Fibroblast of lung (primary cell): ENCODE results near the gene TRAF7. TPM values are rescaled to one million over a fixed set of nuclear protein-coding genes. Genes with fewer than 3 reads are reported as not detected.

ENCODE experiments used
- DNase-seq, 2 donors: peaks; one replicate each; pipeline versions ENCODE4 v3.0.0 to v3.0.0-alpha.2; 2010; ENCODE audit warnings: low read depth in 2 of 2
- H2AFZ ChIP-seq: 2 replicates; pipeline ENCODE4 v1.5.1; 2012; ENCODE audit warnings: low read length, control low read depth, inconsistent platforms
- H3K27ac ChIP-seq: 2 replicates; pipeline ENCODE4 v1.5.1; 2011; ENCODE audit warnings: low read length, control low read depth; ENCODE audit not compliant: insufficient read depth
- H3K27me3 ChIP-seq: 2 replicates; pipeline ENCODE4 v1.5.1; 2011; ENCODE audit warnings: mild to moderate bottlenecking, low read length; ENCODE audit not compliant: control insufficient read depth, insufficient read depth
- H3K36me3 ChIP-seq: 2 replicates; pipeline ENCODE4 v1.5.1; 2011; ENCODE audit warnings: low read length; ENCODE audit not compliant: control insufficient read depth, insufficient read depth
- H3K4me1 ChIP-seq: 2 replicates; pipeline ENCODE4 v1.5.1; 2011; ENCODE audit warnings: low read length; ENCODE audit not compliant: control insufficient read depth, insufficient read depth; ENCODE audit errors: extremely low read depth
- H3K4me2 ChIP-seq: 2 replicates; pipeline ENCODE4 v1.5.1; 2011; ENCODE audit warnings: low read length, control low read depth; ENCODE audit not compliant: insufficient read depth; ENCODE audit errors: extremely low read depth
- H3K4me3 ChIP-seq, 4 experiments: fragments of 200-600 bp in 1 of 4; sonication (generic) in 1 of 4; replicated peaks in 1 of 4; 2 replicates each; pipeline ENCODE4 v1.5.1; 2011 to 2016; ENCODE audit warnings: low read length in 4 of 4, low read depth in 3 of 4, mild to moderate bottlenecking in 3 of 4, control low read depth in 2 of 4, inconsistent platforms in 1 of 4, mixed read lengths in 1 of 4; ENCODE audit not compliant: insufficient read depth in 1 of 4; ENCODE audit errors: control extremely low read depth in 1 of 4
- H3K79me2 ChIP-seq: 2 replicates; pipeline ENCODE4 v1.5.1; 2012; ENCODE audit warnings: mild to moderate bottlenecking, low read length, inconsistent platforms; ENCODE audit not compliant: control insufficient read depth, insufficient read depth
- H3K9ac ChIP-seq: 2 replicates; pipeline ENCODE4 v1.5.1; 2011; ENCODE audit warnings: mild to moderate bottlenecking, low read length, control low read depth; ENCODE audit not compliant: insufficient read depth
- H3K9me3 ChIP-seq: 2 replicates; pipeline ENCODE4 v1.5.1; 2012; ENCODE audit warnings: low read depth, low read length; ENCODE audit not compliant: control insufficient read depth, insufficient read depth
- H4K20me1 ChIP-seq: 2 replicates; pipeline ENCODE4 v1.5.1; 2011; ENCODE audit warnings: low read length; ENCODE audit not compliant: control insufficient read depth, insufficient read depth; ENCODE audit errors: extremely low read depth
- EZH2 ChIP-seq: IDR thresholded peaks from 2 replicates; pipeline ENCODE4 v1.5.1; 2012; ENCODE audit warnings: low read length, control low read depth, mild to moderate bottlenecking; ENCODE audit errors: missing control alignments
- polyA plus RNA-seq, 2 donors: library from polyadenylated mRNA; depleted of rRNA in 1 of 2; stranded (reverse) in 1 of 2; unstranded in 1 of 2; fragments of >200 nt; gene quantifications; 2 replicates each; pipeline ENCODE4 v1.2.1, GENCODE V29; 2011 to 2012; ENCODE audit warnings: missing spikeins in 1 of 2
- total RNA-seq: library from RNA; depleted of rRNA; stranded (reverse); fragments of >200 nt; gene quantifications from 2 replicates; pipeline ENCODE4 v1.2.1, GENCODE V29; 2014
- TF ChIP-seq, protein P1 (sequence below), 2 donors: IDR thresholded peaks in 1 of 2; conservative IDR thresholded peaks in 1 of 2; 1 replicate in 1 of 2; 2 replicates in 1 of 2; pipeline ENCODE4 v1.5.1; 2011 to 2012; ENCODE audit warnings: low read length in 2 of 2, control low read depth in 1 of 2, inconsistent platforms in 1 of 2, low read depth in 1 of 2, mild to moderate bottlenecking in 1 of 2

The TRAF7 gene
- total and polyA plus RNA-seq, 2 donors (not counting 1 experiment from before 2014, with no cell fraction given): 38.7 to 60.3 TPM

DNA sequence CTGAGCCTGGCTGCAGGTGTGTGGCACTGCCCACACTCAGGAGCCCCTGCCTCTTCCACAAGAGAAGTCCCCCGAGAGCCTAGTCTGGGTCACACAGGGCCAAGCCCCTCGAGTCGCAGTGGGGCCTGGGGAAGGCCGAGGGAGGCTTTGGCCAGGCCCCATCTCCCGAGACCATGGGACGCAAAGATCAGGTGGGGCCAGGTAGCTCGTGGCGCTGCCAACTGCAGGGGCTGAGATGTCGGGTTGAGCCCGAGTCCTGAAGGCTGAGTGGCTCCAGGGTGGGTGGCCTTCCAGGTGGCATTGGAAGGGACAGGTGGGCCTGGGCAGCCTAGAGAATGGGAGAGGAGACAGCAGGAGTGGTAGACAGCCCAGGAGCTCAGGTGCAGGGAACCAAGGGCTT is 6.3 kb downstream of the TRAF7 start:
- no peaks in the 10 kb centered on the region for H3K9me3 ChIP-seq
- H3K36me3 ChIP-seq: peaks cover 9% of the 10 kb centered on the region
- H3K4me1 ChIP-seq: peaks cover 38% of the 10 kb centered on the region
- no peaks in the 10 kb centered on the region for H3K27me3 ChIP-seq
- peaks cover 76% of the 10 kb centered on the region for H3K79me2 ChIP-seq
- TF ChIP-seq EZH2: no peak
- no peak overlapping the region for H3K9ac ChIP-seq
- DNase-seq: no peak
- H3K4me2 ChIP-seq: no peak overlapping the region
- H3K4me3 ChIP-seq: no peak overlapping the region
- no peak overlapping the region for H2AFZ ChIP-seq
- H4K20me1 ChIP-seq: no peaks in the 10 kb centered on the region
- peak overlapping the region; percentile 65 for H3K27ac ChIP-seq

DNA sequence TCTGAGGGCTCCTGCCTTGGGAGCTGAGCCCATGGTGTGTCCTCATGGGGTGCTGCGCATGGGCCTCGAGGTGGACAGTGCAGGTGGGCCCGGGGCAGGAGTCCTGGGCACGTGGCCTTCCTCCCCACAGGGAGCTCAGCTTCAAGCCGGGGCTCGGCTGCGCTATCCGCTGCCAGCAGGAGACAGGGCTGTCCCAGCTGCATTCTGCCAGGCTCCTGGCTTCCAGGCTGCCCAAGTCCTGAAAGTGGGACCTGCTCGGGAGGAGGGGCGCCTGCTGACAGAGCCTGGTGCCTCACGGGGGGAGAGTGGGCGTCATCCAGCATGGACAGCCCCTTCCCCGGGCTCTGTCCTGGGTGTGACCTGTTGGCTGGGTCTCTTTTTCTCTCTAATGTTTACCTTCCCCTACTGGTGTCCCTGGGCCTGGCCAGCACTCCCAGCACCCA is 7.1 kb downstream of the TRAF7 start:
- Histone ChIP-seq H3K4me2 (no peak overlapping the region), H3K9ac (no peak overlapping the region), H3K4me1 (peaks cover 30% of the 10 kb centered on the region), H4K20me1 (no peaks in the 10 kb centered on the region), H3K27ac (no peak overlapping the region), H3K27me3 (no peaks in the 10 kb centered on the region), H3K36me3 (peaks cover 13% of the 10 kb centered on the region), H2AFZ (no peak overlapping the region), H3K79me2 (peaks cover 68% of the 10 kb centered on the region), H3K4me3 (no peak overlapping the region), H3K9me3 (no peaks in the 10 kb centered on the region)
- TF ChIP-seq, protein P1, sequence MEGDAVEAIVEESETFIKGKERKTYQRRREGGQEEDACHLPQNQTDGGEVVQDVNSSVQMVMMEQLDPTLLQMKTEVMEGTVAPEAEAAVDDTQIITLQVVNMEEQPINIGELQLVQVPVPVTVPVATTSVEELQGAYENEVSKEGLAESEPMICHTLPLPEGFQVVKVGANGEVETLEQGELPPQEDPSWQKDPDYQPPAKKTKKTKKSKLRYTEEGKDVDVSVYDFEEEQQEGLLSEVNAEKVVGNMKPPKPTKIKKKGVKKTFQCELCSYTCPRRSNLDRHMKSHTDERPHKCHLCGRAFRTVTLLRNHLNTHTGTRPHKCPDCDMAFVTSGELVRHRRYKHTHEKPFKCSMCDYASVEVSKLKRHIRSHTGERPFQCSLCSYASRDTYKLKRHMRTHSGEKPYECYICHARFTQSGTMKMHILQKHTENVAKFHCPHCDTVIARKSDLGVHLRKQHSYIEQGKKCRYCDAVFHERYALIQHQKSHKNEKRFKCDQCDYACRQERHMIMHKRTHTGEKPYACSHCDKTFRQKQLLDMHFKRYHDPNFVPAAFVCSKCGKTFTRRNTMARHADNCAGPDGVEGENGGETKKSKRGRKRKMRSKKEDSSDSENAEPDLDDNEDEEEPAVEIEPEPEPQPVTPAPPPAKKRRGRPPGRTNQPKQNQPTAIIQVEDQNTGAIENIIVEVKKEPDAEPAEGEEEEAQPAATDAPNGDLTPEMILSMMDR (conservative IDR thresholded peaks at IDR 0.05 in 1 of 2, IDR thresholded peaks at IDR 0.05 in 1 of 2; ENCODE audit: low read depth in 1 of 2, low read length in 2 of 2): no peak
- no peak for TF ChIP-seq EZH2
- DNase-seq: no peak

DNA sequence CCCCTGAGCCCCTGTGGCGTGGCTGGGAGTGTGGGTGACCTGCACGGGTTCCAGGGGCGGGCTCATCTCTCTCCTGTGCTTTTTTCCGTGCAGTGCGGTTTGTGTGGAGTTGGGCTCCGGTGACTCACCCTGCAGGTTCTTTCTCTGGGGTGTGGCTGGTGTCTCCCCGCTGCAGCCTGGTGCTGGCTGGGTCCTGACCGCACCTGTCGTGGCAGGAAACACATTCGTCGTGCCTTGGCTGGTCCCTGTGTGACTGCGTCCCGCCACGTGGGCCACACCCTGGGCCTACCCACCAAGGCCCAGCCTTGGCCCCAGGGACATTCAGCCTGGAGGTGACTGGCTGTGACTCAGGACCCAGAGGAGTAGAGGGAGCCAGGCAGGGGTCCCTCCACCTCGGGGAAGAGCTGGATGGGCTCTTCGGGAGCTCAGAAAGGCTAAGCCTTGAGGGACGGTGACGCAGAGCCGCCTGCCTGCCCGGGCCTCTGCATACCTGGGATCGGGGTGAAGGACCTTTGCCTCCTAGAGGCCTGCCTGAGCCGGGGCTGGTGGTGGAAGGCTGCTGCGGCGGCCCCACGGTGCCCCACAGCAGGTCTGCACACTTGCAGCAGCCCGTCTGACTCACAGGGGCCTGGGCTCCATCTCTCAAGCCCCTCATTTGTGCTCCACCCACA is 7.8 kb downstream of the TRAF7 start:
- Histone ChIP-seq H3K9me3 (no peaks in the 10 kb centered on the region), H3K4me2 (no peak overlapping the region), H3K79me2 (peaks cover 62% of the 10 kb centered on the region), H4K20me1 (no peaks in the 10 kb centered on the region), H3K27me3 (no peaks in the 10 kb centered on the region), H3K4me1 (peaks cover 23% of the 10 kb centered on the region), H3K9ac (no peak overlapping the region), H3K4me3 (no peak overlapping the region), H2AFZ (no peak overlapping the region), H3K36me3 (peaks cover 16% of the 10 kb centered on the region), H3K27ac (no peak overlapping the region)
- peak in 1 of 2 donors; percentile 24 for DNase-seq
- TF ChIP-seq EZH2: no peak
- TF ChIP-seq, protein P1 (conservative IDR thresholded peaks at IDR 0.05 in 1 of 2, IDR thresholded peaks at IDR 0.05 in 1 of 2; ENCODE audit: low read depth in 1 of 2, low read length in 2 of 2): no peak
